H4 (cell line): Measurements from ENCODE around the gene SCN1A. TPM values are rescaled to one million over a fixed set of nuclear protein-coding genes. Genes with fewer than 3 reads are reported as not detected.
A peak's percentile ranks its signal among the peaks of the same experiment; 100 is the strongest.

ENCODE experiments used
- DNase-seq: peaks from one replicate; pipeline ENCODE4 v3.0.0-alpha.2; 2015; ENCODE audit warnings: low spot score
- total RNA-seq: library from RNA; depleted of rRNA; stranded (reverse); fragments of >200 nt; shearing (Covaris generic); gene quantifications from 2 replicates; pipeline ENCODE4 v1.2.3, GENCODE V29; 2014; rRNA removed

The SCN1A gene
- total RNA-seq, 1 experiment from 2014 or later = 0.04 TPM

DNA sequence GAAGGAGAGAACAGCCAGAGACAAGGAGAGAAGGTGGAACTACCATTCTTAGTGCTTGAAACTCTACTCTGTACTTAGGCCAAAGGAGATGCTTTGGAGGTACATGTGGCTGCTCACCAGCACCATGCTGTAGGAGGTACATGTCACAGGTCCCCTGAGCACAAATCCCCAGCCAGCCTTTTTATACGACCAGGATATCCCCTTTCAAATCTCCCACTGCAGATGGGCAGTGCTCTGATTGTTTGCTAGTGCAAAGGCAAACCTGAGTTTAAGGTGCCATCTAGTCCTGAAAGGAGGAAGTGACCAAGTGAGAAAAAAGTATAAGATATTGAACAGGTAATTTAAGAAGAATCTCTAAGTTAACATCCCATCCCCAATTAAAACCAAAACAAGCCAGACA lies 157.2 kb downstream of the SCN1A start:
- no peak for DNase-seq

DNA sequence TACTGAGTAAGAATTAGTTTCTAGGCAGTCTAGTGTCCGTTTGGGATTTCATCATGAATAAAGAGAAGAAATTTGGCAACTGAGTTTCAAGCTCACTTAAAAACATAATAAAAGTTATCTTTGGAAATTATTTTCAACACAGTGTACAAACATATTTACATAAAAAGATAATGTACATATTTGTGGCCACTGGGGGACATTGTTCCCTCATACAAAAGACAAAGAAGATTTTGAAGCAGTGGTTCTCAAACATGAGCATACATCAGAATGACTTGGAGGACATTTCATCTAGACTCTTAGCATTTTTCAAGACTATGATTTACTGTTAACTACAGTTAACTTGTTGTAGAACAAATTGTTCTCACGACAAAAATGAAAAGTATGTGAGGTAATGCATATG lies 158.6 kb downstream of the SCN1A start:
- DNase-seq = no peak

GRCh38 chr2:165967746-165968145 lies 160.1 kb downstream of the SCN1A start:
- DNase-seq = no peak

GRCh38 chr2:165961818-165962217 lies 166.0 kb downstream of the SCN1A start:
- no peak for DNase-seq

DNA sequence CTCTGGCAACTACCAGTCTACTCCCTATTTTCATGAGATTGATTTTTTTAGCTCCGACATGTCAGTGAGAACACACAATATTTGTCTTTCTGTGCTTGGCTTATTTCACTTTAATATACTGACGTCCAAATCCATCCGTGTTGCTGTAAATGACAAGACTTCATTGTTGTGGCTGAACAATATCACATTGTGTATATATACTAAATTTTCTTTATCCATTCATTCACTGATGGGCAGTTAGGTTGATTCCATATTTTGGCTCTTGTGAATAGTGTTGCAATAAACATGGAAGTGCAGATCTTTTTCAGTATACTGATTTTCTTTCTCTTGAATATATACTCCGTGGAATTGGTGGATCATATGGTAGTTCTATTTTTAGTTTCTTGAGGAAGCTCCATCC lies 168.4 kb downstream of the SCN1A start:
- no peak for DNase-seq

- DNase-seq = no peak
Observed at GRCh38 chr2:165958313-165958960, 169.4 kb downstream of the SCN1A start.

- DNase-seq = no peak
Observed at GRCh38 chr2:165957030-165957675, 170.7 kb downstream of the SCN1A start.

- DNase-seq = peak; percentile 90
Observed at GRCh38 chr2:165953655-165954606, 173.9 kb downstream of the SCN1A start, which contains the start of gene TTC21B. Gene TTC21B, minus strand, starts transcription at chr2:165953776. Its CDS starts 71 bp downstream, at chr2:165953705.

GRCh38 chr2:165953306-165953654 lies 174.5 kb downstream of the SCN1A start:
- peak; percentile 36 for DNase-seq

DNA sequence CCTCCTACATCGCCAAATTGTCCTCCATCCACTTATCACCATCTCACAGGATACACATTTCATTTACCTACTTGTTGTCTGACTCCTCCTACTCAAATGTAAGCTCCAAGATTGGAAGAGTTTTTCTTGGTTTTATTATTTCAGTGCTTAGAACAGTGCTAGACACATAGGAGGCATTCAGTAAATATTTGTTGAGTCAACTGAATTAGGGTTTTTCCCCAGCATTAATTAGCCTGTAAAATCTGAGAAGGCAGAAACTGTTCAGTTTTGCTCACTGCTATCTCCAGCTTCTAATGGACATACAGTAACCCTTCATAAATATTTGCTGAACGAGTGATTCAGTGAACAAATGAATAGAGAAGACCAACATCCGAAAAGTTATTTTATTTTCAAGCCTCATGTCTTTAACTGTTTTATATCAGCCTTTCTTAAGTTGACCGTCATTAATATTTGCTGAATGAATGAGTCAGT lies 175.0 kb downstream of the SCN1A start:
- DNase-seq = no peak

- no peak for DNase-seq
Observed at GRCh38 chr2:165952085-165952484, 175.7 kb downstream of the SCN1A start.

GRCh38 chr2:165950438-165950837 lies 177.4 kb downstream of the SCN1A start:
- DNase-seq = no peak

DNA sequence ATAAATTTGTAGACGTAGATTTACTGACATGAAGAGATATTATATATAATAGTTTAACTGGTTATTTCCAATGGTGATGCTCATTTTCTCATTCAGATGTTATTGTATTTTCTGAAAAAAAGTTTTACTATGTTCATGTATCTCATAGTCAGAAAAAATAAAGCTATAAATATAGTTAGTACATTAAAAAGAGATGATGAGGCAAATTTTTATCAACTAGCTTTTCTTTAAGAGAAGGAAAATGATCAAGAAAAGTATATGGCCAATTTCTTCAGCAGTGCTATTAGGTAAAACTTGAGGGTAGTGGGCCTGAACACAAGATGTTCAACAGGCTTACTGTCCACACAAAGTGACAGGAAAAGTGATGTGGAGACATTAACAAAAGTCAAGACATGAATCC lies 186.0 kb downstream of the SCN1A start:
- no peak for DNase-seq

DNA sequence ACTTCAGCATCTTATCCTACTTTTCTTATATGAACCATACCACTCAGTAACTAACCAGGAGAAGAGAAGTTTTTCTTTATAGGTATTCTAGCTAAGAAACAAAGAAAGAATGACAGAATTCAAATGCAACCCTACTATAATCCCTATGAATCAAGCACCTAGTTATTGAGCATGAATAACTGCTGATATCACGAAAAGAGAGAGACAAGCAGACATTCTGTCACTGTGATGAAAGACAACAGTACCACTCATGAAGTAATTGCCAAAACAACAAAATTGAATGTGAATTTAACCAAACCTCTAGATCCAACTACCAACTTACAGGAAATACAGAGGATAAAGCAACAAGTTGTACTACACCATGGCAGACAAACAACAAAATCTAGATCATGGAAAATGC lies 189.6 kb downstream of the SCN1A start:
- no peak for DNase-seq

Other genes starting within 250 kb of the SCN1A start
- 7.1 and 9.4 TPM in 2 replicates for gene TTC21B, start 174.2 kb downstream of the SCN1A start, total RNA-seq
- 3.3 and 3.9 TPM in 2 replicates for gene SCN9A, start 247.9 kb upstream of the SCN1A start, total RNA-seq